ENCODE results near the gene ZNF275.

Gene ZNF275

GRCh38 chrX:153392642-153393321, 58.8 kb downstream of the ZNF275 start:
- TF ChIP-seq FOXM1 (IDR thresholded peaks at IDR 0.05; ENCODE audit: borderline replicate concordance, low read depth) (no peak), ZBTB7A (IDR thresholded peaks at IDR 0.05; ENCODE audit: low read depth) (no peak), RAD21 (IDR thresholded peaks at IDR 0.05; ENCODE audit: low read depth) (no peak), EGR1 (IDR thresholded peaks at IDR 0.05) (no peak), CEBPB (IDR thresholded peaks at IDR 0.05) (no peak), EP300 (IDR thresholded peaks at IDR 0.05; ENCODE audit: borderline replicate concordance) (no peak), TAF1 (IDR thresholded peaks at IDR 0.05; ENCODE audit: low read depth) (no peak), NFIC (IDR thresholded peaks at IDR 0.05) (no peak), TEAD4 (IDR thresholded peaks at IDR 0.05) (no peak), CREB1 (IDR thresholded peaks at IDR 0.05; ENCODE audit: low read depth) (no peak), TCF12 (IDR thresholded peaks at IDR 0.05; ENCODE audit: low read depth) (no peak)
- TF ChIP-seq, protein P1, sequence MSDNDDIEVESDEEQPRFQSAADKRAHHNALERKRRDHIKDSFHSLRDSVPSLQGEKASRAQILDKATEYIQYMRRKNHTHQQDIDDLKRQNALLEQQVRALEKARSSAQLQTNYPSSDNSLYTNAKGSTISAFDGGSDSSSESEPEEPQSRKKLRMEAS (IDR thresholded peaks at IDR 0.05), result no peak
- TF ChIP-seq, protein P2, sequence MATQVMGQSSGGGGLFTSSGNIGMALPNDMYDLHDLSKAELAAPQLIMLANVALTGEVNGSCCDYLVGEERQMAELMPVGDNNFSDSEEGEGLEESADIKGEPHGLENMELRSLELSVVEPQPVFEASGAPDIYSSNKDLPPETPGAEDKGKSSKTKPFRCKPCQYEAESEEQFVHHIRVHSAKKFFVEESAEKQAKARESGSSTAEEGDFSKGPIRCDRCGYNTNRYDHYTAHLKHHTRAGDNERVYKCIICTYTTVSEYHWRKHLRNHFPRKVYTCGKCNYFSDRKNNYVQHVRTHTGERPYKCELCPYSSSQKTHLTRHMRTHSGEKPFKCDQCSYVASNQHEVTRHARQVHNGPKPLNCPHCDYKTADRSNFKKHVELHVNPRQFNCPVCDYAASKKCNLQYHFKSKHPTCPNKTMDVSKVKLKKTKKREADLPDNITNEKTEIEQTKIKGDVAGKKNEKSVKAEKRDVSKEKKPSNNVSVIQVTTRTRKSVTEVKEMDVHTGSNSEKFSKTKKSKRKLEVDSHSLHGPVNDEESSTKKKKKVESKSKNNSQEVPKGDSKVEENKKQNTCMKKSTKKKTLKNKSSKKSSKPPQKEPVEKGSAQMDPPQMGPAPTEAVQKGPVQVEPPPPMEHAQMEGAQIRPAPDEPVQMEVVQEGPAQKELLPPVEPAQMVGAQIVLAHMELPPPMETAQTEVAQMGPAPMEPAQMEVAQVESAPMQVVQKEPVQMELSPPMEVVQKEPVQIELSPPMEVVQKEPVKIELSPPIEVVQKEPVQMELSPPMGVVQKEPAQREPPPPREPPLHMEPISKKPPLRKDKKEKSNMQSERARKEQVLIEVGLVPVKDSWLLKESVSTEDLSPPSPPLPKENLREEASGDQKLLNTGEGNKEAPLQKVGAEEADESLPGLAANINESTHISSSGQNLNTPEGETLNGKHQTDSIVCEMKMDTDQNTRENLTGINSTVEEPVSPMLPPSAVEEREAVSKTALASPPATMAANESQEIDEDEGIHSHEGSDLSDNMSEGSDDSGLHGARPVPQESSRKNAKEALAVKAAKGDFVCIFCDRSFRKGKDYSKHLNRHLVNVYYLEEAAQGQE (IDR thresholded peaks at IDR 0.05; ENCODE audit: low read depth), result no peak

GRCh38 chrX:153394612-153395011, 60.7 kb downstream of the ZNF275 start:
- TF ChIP-seq TEAD4 (IDR thresholded peaks at IDR 0.05) (no peak), ZBTB7A (IDR thresholded peaks at IDR 0.05; ENCODE audit: low read depth) (no peak), EGR1 (IDR thresholded peaks at IDR 0.05) (no peak), YY1 (IDR thresholded peaks at IDR 0.05; ENCODE audit: low read depth) (no peak), CREB1 (IDR thresholded peaks at IDR 0.05; ENCODE audit: low read depth) (no peak), TCF12 (IDR thresholded peaks at IDR 0.05; ENCODE audit: low read depth) (no peak), NFIC (IDR thresholded peaks at IDR 0.05) (no peak)

- TF ChIP-seq TAF1 (IDR thresholded peaks at IDR 0.05; ENCODE audit: low read depth) (no peak), CREB1 (IDR thresholded peaks at IDR 0.05; ENCODE audit: low read depth) (no peak), TEAD4 (IDR thresholded peaks at IDR 0.05) (no peak), RAD21 (IDR thresholded peaks at IDR 0.05; ENCODE audit: low read depth) (no peak), FOXM1 (IDR thresholded peaks at IDR 0.05; ENCODE audit: borderline replicate concordance, low read depth) (no peak), TCF12 (IDR thresholded peaks at IDR 0.05; ENCODE audit: low read depth) (no peak), EGR1 (IDR thresholded peaks at IDR 0.05) (no peak), NFIC (IDR thresholded peaks at IDR 0.05) (no peak), CEBPB (IDR thresholded peaks at IDR 0.05) (no peak), YY1 (IDR thresholded peaks at IDR 0.05; ENCODE audit: low read depth) (no peak)
- TF ChIP-seq, protein P1 (IDR thresholded peaks at IDR 0.05), result no peak
- TF ChIP-seq, protein P3, sequence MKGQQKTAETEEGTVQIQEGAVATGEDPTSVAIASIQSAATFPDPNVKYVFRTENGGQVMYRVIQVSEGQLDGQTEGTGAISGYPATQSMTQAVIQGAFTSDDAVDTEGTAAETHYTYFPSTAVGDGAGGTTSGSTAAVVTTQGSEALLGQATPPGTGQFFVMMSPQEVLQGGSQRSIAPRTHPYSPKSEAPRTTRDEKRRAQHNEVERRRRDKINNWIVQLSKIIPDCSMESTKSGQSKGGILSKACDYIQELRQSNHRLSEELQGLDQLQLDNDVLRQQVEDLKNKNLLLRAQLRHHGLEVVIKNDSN (IDR thresholded peaks at IDR 0.05), result no peak
Measured at GRCh38 chrX:153395613-153396319, 61.8 kb downstream of the ZNF275 start.

DNA sequence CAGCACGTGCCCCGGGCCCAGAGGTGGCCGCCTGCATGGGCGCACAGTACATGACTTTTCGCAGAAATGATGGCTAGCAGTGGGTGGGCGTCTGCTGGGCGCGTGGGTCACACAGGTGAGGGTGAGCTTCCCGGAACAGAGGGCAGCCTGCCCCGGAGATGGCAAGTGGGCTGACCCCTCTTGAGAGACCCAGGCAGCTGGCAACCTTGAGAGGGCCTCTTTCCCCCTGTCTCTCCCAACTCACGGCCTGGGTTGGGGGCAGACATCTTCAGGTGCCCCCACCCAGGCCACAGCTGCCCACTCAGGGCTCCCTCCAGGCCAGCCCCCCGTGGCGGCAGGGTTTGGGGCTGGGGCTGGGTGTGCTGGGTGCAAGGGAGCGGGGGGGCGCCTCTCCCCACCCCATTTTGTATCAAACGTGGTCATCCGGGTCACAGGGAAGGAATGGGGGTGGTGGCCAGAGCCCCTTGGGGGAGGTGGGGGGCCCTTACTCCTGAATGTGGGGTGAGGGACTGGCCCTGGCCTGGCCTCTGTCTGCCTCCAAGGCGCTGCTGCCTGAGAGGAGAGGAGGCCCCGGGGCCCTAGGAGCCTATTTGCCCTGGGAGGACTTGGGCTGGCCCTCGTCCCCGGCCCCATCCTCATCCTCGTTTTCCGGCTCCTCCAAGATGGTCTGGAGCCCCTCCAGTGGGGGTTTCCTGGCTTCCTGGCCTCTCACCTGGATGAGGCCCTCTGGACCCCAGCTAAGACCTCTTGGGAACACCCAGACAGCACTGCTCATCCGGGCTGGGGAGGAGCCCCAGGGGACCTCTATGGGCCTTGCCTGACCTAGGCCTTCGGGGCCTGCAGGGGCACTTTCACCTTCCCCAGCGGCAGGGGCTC, 62.6 kb downstream of the ZNF275 start:
- TF ChIP-seq EGR1 (IDR thresholded peaks at IDR 0.05), result no peak
- TF ChIP-seq CEBPB (IDR thresholded peaks at IDR 0.05), result no peak
- no peak for TF ChIP-seq TCF12 (IDR thresholded peaks at IDR 0.05; ENCODE audit: low read depth)
- TF ChIP-seq RAD21 (IDR thresholded peaks at IDR 0.05; ENCODE audit: low read depth), result no peak
- TF ChIP-seq ZBTB7A (IDR thresholded peaks at IDR 0.05; ENCODE audit: low read depth), result no peak
- no peak for TF ChIP-seq YY1 (IDR thresholded peaks at IDR 0.05; ENCODE audit: low read depth)

DNA sequence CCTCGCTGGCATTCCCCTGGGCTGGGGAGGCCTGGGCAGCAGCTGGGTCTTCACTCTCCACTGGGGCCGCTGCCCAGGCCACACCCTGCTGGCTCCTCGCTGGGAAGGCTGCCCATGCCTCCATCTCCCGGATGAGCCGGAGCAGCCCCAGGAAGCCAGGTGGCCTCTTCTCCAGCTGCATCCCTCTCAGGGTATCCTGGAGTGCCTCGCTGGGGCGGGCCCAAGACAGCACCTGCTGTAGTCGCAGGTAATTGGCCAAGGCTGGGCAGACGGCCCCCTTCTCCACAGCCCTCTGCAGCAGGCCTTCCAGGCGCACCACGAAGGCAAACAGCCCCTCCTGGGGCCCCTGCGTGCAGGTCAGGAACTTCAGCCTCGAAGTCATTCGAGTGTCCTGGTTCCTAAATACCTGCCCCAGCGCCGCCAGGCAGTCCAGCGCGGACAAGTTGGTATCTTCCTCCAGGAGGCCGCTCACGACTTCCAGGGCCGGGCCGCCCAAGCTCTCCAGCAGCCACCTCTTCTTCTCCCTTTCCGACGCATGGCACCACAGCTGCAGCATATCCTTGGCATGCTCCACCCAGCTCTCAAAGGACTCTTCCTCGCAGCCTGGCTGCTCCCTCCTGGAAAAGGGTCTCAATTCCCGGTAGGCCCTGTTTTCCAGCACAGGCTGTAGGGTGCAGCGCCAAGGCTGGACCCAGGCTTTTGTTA, 63.5 kb downstream of the ZNF275 start:
- TF ChIP-seq RAD21 (IDR thresholded peaks at IDR 0.05; ENCODE audit: low read depth) (no peak), YY1 (IDR thresholded peaks at IDR 0.05; ENCODE audit: low read depth) (no peak), TCF12 (IDR thresholded peaks at IDR 0.05; ENCODE audit: low read depth) (no peak), EGR1 (IDR thresholded peaks at IDR 0.05) (no peak)
- TF ChIP-seq, protein P2 (IDR thresholded peaks at IDR 0.05; ENCODE audit: low read depth), result no peak
- TF ChIP-seq, protein P3 (IDR thresholded peaks at IDR 0.05), result no peak
- TF ChIP-seq, protein P1 (IDR thresholded peaks at IDR 0.05), result no peak
